ENCODE measurements around the gene KANSL1. TPM values are rescaled to one million over a fixed set of nuclear protein-coding genes. Genes with fewer than 3 reads are reported as not detected.
A peak's percentile ranks its signal among the peaks of the same experiment; 100 is the strongest.

Gene KANSL1
- total RNA-seq, 1 donor from 2014 or later, result 122 TPM

DNA sequence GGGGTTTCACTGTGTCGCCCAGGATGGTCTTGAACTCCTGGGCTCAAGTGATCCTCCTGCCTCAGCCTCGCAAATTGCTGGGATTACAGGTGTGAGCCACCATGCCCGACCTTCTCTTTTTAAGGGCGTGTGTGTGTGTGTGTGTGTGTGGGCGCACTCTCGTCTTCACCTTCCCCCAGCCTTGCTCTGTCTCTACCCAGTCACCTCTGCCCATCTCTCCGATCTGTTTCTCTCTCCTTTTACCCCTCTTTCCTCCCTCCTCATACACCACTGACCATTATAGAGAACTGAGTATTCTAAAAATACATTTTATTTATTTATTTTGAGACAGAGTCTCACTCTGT, 190.3 kb downstream of the KANSL1 start:
- Histone ChIP-seq H3K27ac (no peak overlapping the region), H3K36me3 (no peaks in the 10 kb centered on the region), H3K9me3 (no peaks in the 10 kb centered on the region), H3K4me3 (no peak overlapping the region), H3K4me1 (peaks cover 8% of the 10 kb centered on the region), H3K27me3 (no peaks in the 10 kb centered on the region)
- intact Hi-C loops (cut with DNase I), result loop anchor here (5.0 kb wide), 1 partner anchor 209 kb away; no protein-coding TSS in a partner anchor
- no peak for DNase-seq (ENCODE audit: extremely low spot score in 2 of 2)
- TF ChIP-seq POLR2AphosphoS5 (IDR thresholded peaks at IDR 0.05; ENCODE audit: insufficient read depth in 1 of 2, low read depth in 1 of 2), result no peak
- TF ChIP-seq, protein P1, sequence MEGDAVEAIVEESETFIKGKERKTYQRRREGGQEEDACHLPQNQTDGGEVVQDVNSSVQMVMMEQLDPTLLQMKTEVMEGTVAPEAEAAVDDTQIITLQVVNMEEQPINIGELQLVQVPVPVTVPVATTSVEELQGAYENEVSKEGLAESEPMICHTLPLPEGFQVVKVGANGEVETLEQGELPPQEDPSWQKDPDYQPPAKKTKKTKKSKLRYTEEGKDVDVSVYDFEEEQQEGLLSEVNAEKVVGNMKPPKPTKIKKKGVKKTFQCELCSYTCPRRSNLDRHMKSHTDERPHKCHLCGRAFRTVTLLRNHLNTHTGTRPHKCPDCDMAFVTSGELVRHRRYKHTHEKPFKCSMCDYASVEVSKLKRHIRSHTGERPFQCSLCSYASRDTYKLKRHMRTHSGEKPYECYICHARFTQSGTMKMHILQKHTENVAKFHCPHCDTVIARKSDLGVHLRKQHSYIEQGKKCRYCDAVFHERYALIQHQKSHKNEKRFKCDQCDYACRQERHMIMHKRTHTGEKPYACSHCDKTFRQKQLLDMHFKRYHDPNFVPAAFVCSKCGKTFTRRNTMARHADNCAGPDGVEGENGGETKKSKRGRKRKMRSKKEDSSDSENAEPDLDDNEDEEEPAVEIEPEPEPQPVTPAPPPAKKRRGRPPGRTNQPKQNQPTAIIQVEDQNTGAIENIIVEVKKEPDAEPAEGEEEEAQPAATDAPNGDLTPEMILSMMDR (IDR thresholded peaks at IDR 0.05), result no peak
- no peak for TF ChIP-seq POLR2A (IDR thresholded peaks at IDR 0.05)

DNA sequence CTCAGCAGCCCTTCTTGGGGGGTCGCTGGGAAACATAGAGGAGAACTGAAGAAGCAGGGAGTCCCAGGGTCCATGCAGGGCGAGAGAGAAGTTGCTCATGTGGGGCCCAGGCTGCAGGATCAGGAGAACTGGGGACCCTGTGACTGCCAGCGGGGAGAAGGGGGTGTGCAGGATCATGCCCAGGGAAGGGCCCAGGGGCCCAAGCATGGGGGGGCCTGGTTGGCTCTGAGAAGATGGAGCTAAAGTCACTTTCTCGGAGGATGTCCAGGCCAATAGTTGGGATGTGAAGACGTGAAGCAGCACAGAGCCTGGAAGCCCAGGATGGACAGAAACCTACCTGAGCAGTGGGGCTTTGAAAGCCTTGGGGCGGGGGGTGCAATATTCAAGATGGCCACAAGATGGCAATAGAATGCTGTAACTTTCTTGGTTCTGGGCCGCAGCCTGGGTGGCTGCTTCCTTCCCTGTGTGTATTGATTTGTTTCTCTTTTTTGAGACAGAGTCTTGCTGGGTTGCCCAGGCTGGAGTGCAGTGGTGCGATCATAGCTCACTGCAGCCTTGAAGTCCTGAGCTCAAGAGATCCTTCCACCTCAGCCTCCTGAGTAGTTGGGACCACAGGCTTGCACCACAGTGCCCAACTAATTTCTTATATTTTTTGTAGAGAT, 190.8 kb downstream of the KANSL1 start:
- Histone ChIP-seq H3K9me3 (no peaks in the 10 kb centered on the region), H3K27ac (no peak overlapping the region), H3K4me3 (no peak overlapping the region), H3K4me1 (peaks cover 8% of the 10 kb centered on the region), H3K36me3 (no peaks in the 10 kb centered on the region), H3K27me3 (no peaks in the 10 kb centered on the region)
- TF ChIP-seq, protein P1 (IDR thresholded peaks at IDR 0.05), result peak; percentile 93 to 99 (median 95)
- TF ChIP-seq POLR2A (IDR thresholded peaks at IDR 0.05) (no peak), POLR2AphosphoS5 (IDR thresholded peaks at IDR 0.05; ENCODE audit: insufficient read depth in 1 of 2, low read depth in 1 of 2) (no peak)
- DNase-seq (ENCODE audit: extremely low spot score in 2 of 2), result no peak
- intact Hi-C loops (cut with DNase I), result loop anchor here (5.0 kb wide), 1 partner anchor 210 kb away; no protein-coding TSS in a partner anchor

DNA sequence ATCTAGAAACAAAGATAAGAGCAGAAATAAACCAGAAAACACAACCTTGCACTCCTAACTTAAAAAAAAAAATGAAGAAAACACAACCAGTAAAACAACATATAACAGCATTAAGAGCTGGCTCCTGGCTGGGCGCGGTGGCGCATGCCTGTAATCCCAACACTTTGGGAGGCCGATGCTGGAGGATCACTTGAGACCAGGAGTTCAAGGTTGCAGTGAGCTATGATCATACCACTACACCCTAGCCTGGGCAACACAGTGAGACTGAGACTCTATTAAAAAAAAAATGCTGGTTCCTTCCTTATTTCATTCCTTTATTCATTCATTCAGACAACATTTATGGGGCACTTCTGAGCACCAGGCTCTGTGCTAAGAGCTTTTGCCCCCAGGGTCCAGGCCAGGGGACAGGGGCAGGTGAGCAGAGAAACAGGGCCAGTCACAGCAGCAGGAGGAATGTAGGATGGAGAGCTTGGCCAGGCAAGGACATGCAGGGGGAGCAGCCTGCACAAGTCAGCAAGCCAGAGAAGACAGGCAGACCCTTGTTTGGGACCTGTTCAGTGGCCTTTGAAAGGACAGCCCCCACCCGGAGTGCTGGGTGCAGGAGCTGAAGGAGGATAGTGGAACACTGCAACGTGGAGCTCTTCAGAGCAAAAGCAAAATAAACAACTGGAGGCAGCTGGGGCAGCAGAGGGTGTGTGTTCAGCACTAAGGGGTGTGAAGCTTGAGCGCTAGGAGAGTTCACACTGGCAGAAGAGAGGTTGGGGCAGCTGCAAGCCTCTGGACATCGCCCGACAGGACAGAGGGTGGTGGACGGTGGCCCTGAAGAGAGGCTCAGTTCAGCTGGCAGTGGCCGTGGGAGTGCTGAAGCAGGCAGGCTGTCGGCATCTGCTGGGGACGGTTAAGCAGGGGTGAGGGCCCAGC, 191.6 kb downstream of the KANSL1 start:
- TF ChIP-seq POLR2AphosphoS5 (IDR thresholded peaks at IDR 0.05; ENCODE audit: insufficient read depth in 1 of 2, low read depth in 1 of 2) (no peak), POLR2A (IDR thresholded peaks at IDR 0.05) (no peak)
- no peak for DNase-seq (ENCODE audit: extremely low spot score in 2 of 2)
- Histone ChIP-seq H3K27ac (no peak overlapping the region), H3K36me3 (no peaks in the 10 kb centered on the region), H3K27me3 (no peaks in the 10 kb centered on the region), H3K9me3 (no peaks in the 10 kb centered on the region), H3K4me3 (no peak overlapping the region), H3K4me1 (peaks cover 8% of the 10 kb centered on the region)
- intact Hi-C loops (cut with DNase I), result loop anchor here (5.0 kb wide), 1 partner anchor 211 kb away; no protein-coding TSS in a partner anchor

DNA sequence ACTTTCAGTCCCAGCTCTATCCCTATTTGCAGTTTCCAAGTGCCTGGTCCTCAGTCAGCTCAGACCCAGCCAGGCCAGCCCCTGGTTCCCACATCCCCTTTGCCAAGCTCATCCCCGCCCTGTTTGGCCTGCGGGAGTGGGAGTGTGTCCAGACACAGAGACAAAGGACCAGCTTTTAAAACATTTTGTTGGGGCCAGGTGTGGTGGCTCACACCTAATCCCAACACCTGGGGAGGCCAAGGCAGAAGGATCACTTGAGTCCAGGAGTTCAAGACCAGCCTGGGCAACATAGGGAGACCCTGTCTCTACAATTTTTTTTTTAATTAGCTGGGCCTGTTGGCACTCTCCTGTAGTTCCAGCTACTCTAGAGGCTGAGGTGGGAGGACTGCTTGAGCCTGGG, 192.5 kb downstream of the KANSL1 start:
- no peak for DNase-seq (ENCODE audit: extremely low spot score in 2 of 2)
- H3K36me3 ChIP-seq, result no peaks in the 10 kb centered on the region
- no peak overlapping the region for H3K27ac ChIP-seq
- H3K9me3 ChIP-seq, result no peaks in the 10 kb centered on the region
- TF ChIP-seq POLR2AphosphoS5 (IDR thresholded peaks at IDR 0.05; ENCODE audit: insufficient read depth in 1 of 2, low read depth in 1 of 2), result no peak
- no peak for TF ChIP-seq POLR2A (IDR thresholded peaks at IDR 0.05)
- TF ChIP-seq, protein P1 (IDR thresholded peaks at IDR 0.05), result no peak
- H3K4me3 ChIP-seq, result no peak overlapping the region
- H3K27me3 ChIP-seq, result no peaks in the 10 kb centered on the region
- H3K4me1 ChIP-seq, result peaks cover 8% of the 10 kb centered on the region
- intact Hi-C loops (cut with DNase I), result loop anchor here (5.0 kb wide), 1 partner anchor 212 kb away; no protein-coding TSS in a partner anchor

DNA sequence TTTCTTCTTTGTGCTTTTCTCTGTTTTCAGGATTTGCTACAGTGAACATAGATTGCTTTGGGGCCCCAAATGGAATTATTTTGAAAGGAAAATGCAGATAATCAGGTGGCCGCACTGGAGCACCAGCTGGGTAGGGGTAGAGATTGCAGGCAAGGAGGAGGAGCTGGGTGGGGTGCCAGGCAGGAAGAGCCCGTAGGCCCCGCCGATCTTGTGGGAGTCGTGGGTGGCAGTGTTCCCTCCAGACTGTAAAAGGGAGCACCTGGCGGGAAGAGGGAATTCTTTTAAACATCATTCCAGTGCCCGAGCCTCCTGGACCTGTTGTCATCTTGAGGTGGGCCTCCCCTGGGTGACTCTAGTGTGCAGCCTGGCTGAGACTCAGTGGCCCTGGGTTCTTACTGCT, 192.9 kb downstream of the KANSL1 start:
- H3K27ac ChIP-seq, result no peak overlapping the region
- intact Hi-C loops (cut with DNase I), result loop anchor here (5.0 kb wide), 1 partner anchor 212 kb away; no protein-coding TSS in a partner anchor
- H3K36me3 ChIP-seq, result no peaks in the 10 kb centered on the region
- no peak for DNase-seq (ENCODE audit: extremely low spot score in 2 of 2)
- no peaks in the 10 kb centered on the region for H3K27me3 ChIP-seq
- H3K4me3 ChIP-seq, result no peak overlapping the region
- TF ChIP-seq POLR2AphosphoS5 (IDR thresholded peaks at IDR 0.05; ENCODE audit: insufficient read depth in 1 of 2, low read depth in 1 of 2), result no peak
- no peak for TF ChIP-seq POLR2A (IDR thresholded peaks at IDR 0.05)
- TF ChIP-seq, protein P1 (IDR thresholded peaks at IDR 0.05), result no peak
- no peaks in the 10 kb centered on the region for H3K9me3 ChIP-seq
- peaks cover 8% of the 10 kb centered on the region for H3K4me1 ChIP-seq

Measured in vagina (tissue), 2 donors.